NCI-H128 (cell line): Measurements from ENCODE around the gene TOP2A.
"Not testable (repeated sequence)": the region's sequence is repeated elsewhere in the genome, so short reads cannot be mapped to it uniquely, and the experiment has no call there.

Experiments used
- DNase-seq: peaks from one replicate; lab custom pipeline; 2025; ENCODE audit not compliant: unreplicated experiment; lab: John Stamatoyannopoulos, UW

Gene TOP2A

GRCh38 chr17:40377832-40378231 is 39.9 kb downstream of the TOP2A start:
- DNase-seq, result no peak

DNA sequence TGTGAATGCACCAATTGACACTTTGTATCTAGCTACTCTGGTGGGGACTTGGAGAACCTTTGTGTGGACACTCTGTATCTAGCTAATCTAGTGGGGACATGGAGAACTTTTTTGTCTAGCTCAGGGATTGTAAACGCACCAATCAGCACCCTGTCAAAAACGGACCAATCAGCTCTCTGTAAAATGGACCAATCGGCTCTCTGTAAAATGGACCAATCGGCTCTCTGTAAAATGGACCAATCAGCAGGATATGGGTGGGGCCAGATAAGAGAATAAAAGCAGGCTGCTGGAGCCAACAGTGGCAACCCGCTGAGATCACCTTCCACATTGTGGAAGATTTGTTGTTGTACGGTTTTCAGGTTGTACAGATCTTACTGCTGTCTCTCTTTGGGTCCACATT is 41.2 kb downstream of the TOP2A start:
- DNase-seq, result not testable (repeated sequence)

DNA sequence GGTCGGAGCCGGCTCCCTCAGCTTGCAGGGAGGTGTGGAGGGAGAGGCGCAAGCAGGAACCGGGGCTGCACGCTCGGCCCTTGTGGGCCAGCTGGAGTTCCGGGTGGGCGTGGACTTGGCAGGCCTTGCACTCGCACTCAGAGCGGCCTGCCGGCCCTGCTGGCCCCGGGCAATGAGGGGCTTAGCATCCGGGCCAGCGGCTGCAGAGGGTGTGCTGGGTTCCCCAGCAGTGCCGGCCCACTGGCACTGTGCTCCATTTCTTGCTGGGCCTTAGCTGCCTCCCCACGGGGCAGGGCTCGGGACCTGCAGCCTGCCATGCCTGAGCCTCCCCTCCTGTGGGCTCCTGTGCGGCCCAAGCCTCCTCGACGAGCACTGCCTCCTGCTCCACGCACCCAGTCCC is 41.9 kb downstream of the TOP2A start:
- DNase-seq, result not testable (repeated sequence)

DNA sequence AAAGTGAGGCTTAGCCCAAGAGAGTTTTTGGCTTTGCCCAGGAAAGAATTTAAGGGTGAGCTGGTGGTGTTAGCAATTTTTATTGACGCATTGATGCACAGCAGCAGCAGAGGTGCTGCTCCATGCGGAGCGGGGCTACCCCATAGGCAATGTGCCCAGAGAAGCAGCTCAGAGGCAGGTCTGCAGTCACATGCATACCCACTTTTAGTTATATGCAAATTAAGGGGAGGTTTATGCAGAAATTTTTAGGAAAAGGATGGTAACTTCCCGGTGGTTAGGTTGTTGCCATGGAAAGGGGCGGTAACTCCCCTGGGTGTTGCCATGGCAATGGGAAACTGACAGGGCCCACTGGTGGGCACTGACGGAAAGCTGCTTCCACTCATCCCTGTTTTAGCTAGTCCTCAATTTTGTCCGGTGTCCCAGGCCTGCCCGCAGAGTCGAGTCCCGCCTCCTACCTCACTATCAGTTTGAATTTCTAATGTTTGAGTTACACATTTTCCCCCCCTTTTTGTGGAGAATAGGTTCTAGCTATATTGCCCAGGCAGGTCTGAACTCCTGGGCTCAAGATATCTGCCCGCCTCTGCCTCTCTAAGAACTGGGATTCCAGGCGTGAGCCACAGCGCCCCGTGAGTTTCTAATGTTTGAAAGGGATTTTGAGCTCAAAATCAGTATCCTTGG is 42.7 kb downstream of the TOP2A start:
- DNase-seq, result no peak

- DNase-seq, result no peak
Measured at GRCh38 chr17:40373999-40374398, 43.7 kb downstream of the TOP2A start.

- DNase-seq, result no peak
Measured at GRCh38 chr17:40373324-40373723, 44.4 kb downstream of the TOP2A start.

GRCh38 chr17:40372644-40373043 is 45.1 kb downstream of the TOP2A start:
- DNase-seq, result not testable (repeated sequence)

- no peak for DNase-seq
Measured at GRCh38 chr17:40372031-40372430, 45.7 kb downstream of the TOP2A start.

- no peak for DNase-seq
Measured at GRCh38 chr17:40371261-40371929, 46.3 kb downstream of the TOP2A start.

DNA sequence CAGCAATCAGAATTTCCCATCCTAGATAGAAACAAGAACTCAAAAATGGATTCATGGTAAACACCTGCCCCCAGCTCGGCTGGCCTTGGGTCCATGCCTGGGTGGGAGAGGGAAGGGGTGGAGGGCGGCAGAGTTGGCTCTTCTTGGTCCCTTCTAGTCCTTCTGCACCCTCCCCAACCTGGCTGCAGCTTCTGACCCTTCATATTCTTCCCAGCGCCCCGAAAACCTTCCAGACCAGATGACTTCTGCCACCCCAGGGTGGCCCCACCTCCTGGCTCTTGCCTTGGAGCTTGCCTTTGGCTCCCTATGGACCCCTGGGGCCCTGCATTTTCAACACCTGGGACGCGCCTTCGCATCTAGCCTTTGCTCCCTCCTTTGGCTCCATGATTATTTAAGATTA is 47.8 kb downstream of the TOP2A start:
- DNase-seq, result no peak

DNA sequence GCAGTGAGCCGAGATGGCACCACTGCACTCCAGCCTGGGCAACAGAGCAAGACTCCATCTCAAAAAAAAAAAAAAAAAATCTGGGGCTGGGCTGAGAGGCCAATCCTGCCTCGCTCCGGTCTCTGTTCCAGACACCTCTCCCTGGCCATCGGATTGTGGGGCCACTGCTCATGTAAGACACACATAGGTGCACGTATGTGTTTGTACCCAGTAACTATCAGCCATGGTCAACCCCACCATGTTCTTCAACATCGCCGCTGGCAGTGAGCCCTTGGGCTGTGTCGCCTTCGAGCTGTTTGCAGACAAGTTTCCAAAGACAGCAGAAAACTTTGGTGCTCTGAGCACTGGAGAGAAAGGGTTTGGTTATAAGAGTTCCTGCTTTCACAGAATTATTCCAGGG is 50.0 kb downstream of the TOP2A start:
- DNase-seq, result not testable (repeated sequence)

DNA sequence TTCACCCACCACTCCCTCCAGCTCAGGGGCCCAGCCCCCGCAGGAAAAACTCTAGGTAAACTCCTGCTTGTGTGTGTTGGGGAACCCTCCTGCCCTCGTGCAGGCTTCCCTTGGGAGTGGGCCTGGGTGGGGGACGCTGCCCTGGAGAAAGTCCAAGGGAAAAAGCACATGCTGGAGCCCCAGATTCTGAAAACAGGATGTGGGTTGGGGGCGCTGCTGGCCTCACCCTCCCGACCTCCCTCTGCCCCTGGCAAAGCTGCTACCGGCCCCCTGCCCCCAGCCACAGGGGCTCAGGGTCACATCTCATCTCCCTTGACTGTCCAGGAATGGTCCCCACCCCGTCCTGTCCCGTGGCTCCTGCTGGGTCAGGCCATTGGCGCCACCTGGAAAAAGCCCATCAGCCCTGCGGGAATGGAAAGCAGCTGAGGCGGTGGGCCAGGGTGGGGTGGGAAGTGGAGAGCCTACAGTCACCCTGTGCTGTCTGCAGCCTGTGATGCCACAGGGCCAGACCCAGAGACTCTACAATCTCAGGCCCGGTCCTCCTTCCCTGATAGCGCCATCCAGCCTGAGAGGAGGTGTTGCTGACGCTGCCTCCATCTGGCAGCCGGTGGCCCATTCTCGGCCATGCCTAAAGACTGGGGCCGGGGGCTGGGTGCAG is 50.7 kb downstream of the TOP2A start:
- no peak for DNase-seq

DNA sequence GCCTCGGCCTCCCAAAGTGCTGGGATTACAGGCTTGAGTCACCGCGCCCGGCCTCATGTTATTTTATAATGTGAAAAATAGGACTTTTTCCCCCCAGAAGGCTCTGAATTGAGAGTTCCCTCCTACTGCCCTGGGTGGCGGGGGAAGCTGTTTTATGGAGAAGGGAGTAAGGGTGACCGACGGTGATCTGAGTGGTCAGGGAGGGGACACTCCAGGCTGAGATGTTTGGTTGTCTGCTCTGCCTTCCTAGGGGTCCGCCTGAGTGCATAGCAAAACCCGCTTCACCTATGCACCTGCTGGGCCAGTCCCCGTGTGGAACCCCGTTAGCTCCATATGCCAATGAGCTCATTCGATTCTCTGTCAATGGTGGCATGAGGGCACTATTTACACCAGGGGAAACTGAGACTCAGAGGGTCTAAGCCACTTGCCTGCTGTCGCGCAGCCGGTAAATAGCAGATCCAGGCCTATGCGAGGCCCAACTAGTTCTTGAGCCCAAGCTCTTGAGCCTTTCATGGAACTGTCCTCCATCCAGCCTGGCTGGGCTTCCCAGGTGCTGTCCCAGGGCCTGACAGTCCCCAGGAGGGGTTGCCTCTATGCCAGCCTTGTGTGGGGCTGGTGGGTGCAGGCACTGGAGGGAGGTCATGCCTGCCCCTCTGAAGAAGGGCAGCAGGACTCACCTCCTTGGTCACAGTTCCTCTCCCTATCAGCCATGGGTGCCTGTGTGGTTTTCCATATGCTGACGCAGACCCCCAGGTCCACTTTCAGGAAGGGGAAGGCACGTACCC is 51.4 kb downstream of the TOP2A start:
- no peak for DNase-seq

- no peak for DNase-seq
Measured at GRCh38 chr17:40364906-40365305, 52.8 kb downstream of the TOP2A start.

DNA sequence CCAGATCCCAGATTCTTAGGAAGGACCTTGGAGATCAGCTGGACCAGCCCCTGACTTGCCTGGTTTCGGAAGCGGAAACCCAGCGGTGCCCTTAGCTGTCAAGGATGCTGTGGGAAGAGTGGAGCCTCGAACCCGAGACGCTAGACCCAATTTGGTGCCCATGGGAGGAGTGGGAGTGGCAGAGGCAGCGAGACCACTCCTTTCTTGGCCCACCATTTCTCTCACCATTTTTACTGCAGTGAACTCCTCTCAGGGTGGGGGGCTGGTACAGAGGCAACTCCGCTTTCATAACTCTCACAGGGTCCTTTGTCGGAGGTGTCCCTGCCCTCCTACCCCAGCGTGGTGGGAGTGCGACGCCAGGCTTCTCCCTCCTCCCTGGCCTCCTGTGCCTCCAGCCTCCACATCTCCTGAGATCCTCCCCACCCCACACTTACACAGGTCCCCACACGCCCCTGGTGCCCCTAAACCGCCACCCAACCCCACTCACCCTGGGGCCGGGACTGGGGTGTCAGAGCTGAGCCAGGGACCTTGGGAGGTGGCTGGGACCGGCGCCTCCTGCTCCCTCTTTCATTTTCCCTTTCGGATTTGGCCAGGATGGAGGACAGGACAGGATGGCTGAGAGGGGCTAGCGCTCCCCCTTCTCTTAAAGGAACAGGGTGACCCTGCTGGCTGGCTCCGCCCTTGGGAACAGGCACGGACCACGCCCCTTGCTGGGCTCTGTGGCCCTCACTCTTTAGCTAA is 53.4 kb downstream of the TOP2A start, which contains the start of gene GJD3:
Gene GJD3 (minus strand): TSS at position 617 of the 741 bp plus-strand sequence. CDS start 922 bp downstream, outside the sequence.
- no peak for DNase-seq

DNA sequence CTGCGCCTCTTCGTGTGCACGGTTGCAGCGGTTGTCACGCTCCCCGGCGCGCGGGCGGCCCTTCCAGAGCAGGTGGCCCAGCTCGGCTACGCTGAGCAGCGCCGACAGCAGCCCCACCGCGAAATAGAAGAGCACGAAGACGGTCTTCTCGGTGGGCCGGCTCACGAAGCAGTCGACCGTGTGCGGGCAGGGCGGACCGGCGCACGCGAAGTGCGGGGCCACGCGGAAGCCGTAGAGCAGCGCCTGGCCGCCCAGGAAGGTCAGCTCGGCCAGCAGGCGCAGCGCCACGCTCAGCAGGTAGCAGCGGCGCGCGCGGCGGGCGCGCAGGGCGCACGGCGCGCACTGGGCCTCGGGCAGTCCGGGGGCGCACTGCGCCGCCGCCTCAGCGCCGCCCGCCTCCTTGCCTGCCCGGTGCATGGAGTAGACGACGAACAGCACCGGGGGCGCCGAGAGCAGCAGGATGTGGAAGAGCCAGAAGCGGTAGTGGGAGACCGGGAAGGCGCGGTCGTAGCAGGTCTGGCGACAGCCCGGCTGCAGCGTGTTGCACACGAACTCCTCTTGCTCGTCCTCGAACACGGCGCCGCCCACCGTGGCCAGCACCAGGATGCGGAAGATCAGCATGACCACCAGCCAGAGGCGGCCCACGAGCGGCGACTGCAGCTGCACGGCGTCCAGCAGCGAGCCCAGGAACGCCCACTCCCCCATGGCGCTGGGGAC is 54.4 kb downstream of the TOP2A start:
- DNase-seq, result no peak

DNA sequence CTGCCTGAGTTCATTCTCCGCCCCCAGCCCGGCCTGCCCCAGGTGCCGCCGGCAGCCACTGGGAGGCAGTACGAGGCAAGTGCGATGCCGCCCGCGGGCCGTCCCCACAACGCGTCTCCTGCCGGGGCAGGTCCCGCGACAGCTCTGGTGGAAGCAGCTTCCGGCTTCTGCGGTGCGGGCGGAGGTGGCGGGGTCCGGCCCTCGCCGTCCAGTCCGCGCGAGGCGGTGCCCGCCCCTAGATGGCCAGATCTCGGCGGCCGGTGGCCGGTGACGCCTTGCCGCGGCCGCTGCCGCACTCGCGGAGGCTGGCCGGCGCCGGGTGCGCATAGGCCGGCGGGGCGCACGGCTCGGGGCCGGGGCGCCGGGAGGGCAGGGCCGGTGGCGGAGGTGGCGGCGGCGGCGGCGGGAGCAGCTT is 55.0 kb downstream of the TOP2A start:
- DNase-seq, result no peak

GRCh38 chr17:40361925-40362695 is 55.6 kb downstream of the TOP2A start:
- DNase-seq, result no peak
